22Rv1 (cell line): ENCODE data around the gene VWA5B1.

Experiments
- CTCF ChIP-seq: fragments of 450-650 bp; IDR thresholded peaks from 2 replicates; pipeline ENCODE4 v1.5.1; 2017; ENCODE audit warnings: mild to moderate bottlenecking
- ZFX ChIP-seq: fragments of 450-650 bp; IDR thresholded peaks from 2 replicates; pipeline ENCODE4 v1.6.1; 2017; ENCODE audit warnings: antibody characterized with exemption, borderline replicate concordance

- TF ChIP-seq CTCF (no peak), ZFX (no peak)
These were observed 75.4 kb downstream of the VWA5B1 start for GRCh38 chr1:20366056-20366462.
